ENCODE data around the gene MMEL1. TPM values are rescaled to one million over a fixed set of nuclear protein-coding genes. Genes with fewer than 3 reads are reported as not detected.
A peak's percentile ranks its signal among the peaks of the same experiment; 100 is the strongest.

Gene MMEL1
- total RNA-seq, 1 donor from 2014 or later, result not detected

DNA sequence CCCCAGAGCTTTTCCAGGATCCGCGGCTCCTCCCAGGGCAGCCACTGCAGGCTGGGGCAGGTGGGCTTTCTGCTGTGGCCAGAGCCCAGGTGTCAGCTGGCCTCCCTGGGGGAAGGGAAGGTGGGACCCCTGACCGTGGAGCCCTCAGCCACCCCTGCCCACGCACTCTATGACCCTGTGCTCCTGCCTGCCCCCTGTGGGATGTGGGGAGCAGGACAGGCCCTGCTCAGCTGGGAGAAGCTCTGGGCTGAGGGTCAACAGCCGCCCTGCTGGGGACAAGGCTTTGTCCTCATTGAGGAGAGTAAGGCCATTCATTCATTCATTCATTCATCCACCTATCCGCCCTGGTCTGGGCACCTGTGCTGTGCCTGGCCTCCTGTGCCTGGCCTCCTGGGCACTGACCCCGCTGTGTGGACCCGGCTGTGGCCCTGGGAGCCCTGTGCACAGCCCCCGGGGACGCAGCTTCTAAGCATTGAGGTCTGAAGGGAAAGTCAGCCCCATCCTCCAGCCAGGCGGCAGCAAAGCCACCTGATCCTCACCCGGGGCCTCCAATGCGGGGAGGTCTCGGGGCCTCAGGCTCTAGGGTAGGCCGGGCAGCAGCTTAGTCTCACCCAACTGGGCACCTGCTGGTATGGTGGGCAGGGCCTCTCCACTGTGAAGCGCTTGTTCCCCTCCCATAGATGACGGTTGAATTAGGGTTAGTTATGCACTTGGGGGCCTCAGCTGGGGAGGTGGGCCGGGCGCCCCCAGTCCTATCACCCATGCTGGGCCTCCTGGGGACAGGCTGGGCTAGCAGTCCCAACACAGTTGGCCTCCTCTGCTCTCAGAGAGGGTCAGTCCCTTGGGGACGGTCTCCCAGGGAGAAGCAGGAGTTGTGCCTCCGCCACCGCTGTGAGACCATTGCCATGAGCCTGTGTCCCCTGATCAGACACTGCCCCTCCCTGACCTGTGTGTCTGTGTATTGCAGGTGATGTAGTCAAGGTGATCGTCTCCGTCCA, 70.6 kb downstream of the MMEL1 start:
- H3K27me3 Mint-ChIP-seq (ENCODE audit: unreplicated experiment), result no peaks in the 10 kb centered on the region
- no peak overlapping the region for H3K4me3 Mint-ChIP-seq (ENCODE audit: unreplicated experiment)
- peak; percentile 30 for TF ChIP-seq CTCF (IDR thresholded peaks at IDR 0.05)
- H3K9me3 Mint-ChIP-seq (ENCODE audit: unreplicated experiment), result no peaks in the 10 kb centered on the region
- no peaks in the 10 kb centered on the region for H3K36me3 Mint-ChIP-seq (ENCODE audit: unreplicated experiment)
- no peak overlapping the region for H3K27ac Mint-ChIP-seq (ENCODE audit: unreplicated experiment)
- peak; percentile 79 for DNase-seq (ENCODE audit: extremely low spot score, unreplicated experiment)
- H3K4me1 Mint-ChIP-seq (ENCODE audit: unreplicated experiment), result peaks cover 7% of the 10 kb centered on the region

- Mint-ChIP-seq H3K4me3 (ENCODE audit: unreplicated experiment) (no peak overlapping the region), H3K27me3 (ENCODE audit: unreplicated experiment) (no peaks in the 10 kb centered on the region), H3K9me3 (ENCODE audit: unreplicated experiment) (no peaks in the 10 kb centered on the region), H3K27ac (ENCODE audit: unreplicated experiment) (no peak overlapping the region), H3K4me1 (ENCODE audit: unreplicated experiment) (peaks cover 11% of the 10 kb centered on the region), H3K36me3 (ENCODE audit: unreplicated experiment) (no peaks in the 10 kb centered on the region)
- no peak for TF ChIP-seq CTCF (IDR thresholded peaks at IDR 0.05)
- no peak for DNase-seq (ENCODE audit: extremely low spot score, unreplicated experiment)
Observed at GRCh38 chr1:2561446-2561845, 71.4 kb downstream of the MMEL1 start.

GRCh38 chr1:2560299-2561073, 72.3 kb downstream of the MMEL1 start:
- Mint-ChIP-seq H3K36me3 (ENCODE audit: unreplicated experiment) (no peaks in the 10 kb centered on the region), H3K4me3 (ENCODE audit: unreplicated experiment) (no peak overlapping the region), H3K27me3 (ENCODE audit: unreplicated experiment) (no peaks in the 10 kb centered on the region), H3K4me1 (ENCODE audit: unreplicated experiment) (peaks cover 15% of the 10 kb centered on the region), H3K27ac (ENCODE audit: unreplicated experiment) (no peak overlapping the region), H3K9me3 (ENCODE audit: unreplicated experiment) (no peaks in the 10 kb centered on the region)
- TF ChIP-seq CTCF (IDR thresholded peaks at IDR 0.05), result no peak
- no peak for DNase-seq (ENCODE audit: extremely low spot score, unreplicated experiment)

DNA sequence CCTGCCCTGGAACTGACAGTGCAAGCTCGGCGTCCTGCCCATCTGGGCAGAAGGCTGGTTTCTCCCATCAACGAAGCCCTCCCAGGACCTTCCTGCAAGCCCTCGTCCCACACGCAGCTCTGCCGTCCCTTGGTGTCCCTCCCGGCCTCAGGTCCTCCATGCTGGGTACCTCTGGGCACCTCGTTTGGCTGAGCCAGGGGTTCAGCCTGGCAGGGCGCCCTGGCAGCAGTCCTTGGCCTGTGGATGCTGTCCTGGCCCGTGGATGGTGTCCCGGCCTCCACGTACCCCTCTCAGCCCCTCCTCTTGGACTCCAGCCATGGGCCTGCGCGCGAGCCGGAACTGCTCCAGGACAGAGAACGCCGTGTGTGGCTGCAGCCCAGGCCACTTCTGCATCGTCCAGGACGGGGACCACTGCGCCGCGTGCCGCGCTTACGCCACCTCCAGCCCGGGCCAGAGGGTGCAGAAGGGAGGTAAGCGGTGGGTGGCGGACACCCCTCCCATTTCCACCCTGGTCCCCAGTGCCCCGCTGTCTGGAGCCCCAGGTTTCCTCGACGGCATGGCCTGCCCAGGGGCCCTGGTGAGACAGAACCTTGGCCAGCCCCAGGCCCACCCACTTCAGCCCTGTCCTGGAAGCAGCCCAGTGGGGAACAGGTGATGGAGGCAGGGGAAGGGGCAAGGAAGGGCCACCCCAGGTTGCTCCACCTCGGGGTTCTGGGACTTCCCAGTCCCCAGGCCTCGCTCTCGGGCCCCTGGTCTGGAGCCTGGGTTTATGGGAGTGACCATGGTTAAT, 73.1 kb downstream of the MMEL1 start:
- DNase-seq (ENCODE audit: extremely low spot score, unreplicated experiment), result no peak
- H3K4me1 Mint-ChIP-seq (ENCODE audit: unreplicated experiment), result peaks cover 17% of the 10 kb centered on the region
- no peaks in the 10 kb centered on the region for H3K9me3 Mint-ChIP-seq (ENCODE audit: unreplicated experiment)
- H3K27me3 Mint-ChIP-seq (ENCODE audit: unreplicated experiment), result no peaks in the 10 kb centered on the region
- TF ChIP-seq CTCF (IDR thresholded peaks at IDR 0.05), result no peak
- H3K27ac Mint-ChIP-seq (ENCODE audit: unreplicated experiment), result no peak overlapping the region
- no peak overlapping the region for H3K4me3 Mint-ChIP-seq (ENCODE audit: unreplicated experiment)
- H3K36me3 Mint-ChIP-seq (ENCODE audit: unreplicated experiment), result no peaks in the 10 kb centered on the region

All from osteocyte (in vitro differentiated cells).